Liver (tissue), 9 donors: ENCODE results near the gene OTOF. TPM values are rescaled to one million over a fixed set of nuclear protein-coding genes. Genes with fewer than 3 reads are reported as not detected.

Experiments used
- DNase-seq: peaks from one replicate; pipeline ENCODE4 v3.0.0-alpha.2; 2017; ENCODE audit warnings: low spot score
- H3K27ac ChIP-seq, 2 donors: one replicate each; pipeline ENCODE4 v1.7.0; 2013; ENCODE audit warnings: inconsistent platforms in 2 of 2, low read length in 2 of 2, control low read depth in 1 of 2, low read depth in 1 of 2, mild to moderate bottlenecking in 1 of 2
- H3K27me3 ChIP-seq, 4 donors: one replicate each; pipeline versions ENCODE4 v1.6.1 to v1.7.0; 2013; ENCODE audit warnings: low read length in 3 of 4, inconsistent platforms in 1 of 4, mild to moderate bottlenecking in 1 of 4, moderate library complexity in 1 of 4; ENCODE audit not compliant: control insufficient read depth in 4 of 4, insufficient read depth in 4 of 4
- H3K36me3 ChIP-seq, 4 donors: one replicate each; pipeline versions ENCODE4 v1.6.1 to v1.7.0; 2013; ENCODE audit warnings: low read length in 3 of 4, mild to moderate bottlenecking in 3 of 4, low read depth in 1 of 4, moderate library complexity in 1 of 4; ENCODE audit not compliant: control insufficient read depth in 4 of 4, insufficient read depth in 3 of 4
- H3K4me1 ChIP-seq, 4 donors: one replicate each; pipeline versions ENCODE4 v1.6.1 to v1.7.0; 2013; ENCODE audit warnings: low read length in 3 of 4, mild to moderate bottlenecking in 3 of 4, moderate library complexity in 1 of 4; ENCODE audit not compliant: control insufficient read depth in 4 of 4, insufficient read depth in 4 of 4
- H3K4me3 ChIP-seq, 3 donors: one replicate each; pipeline versions ENCODE4 v1.6.1 to v1.7.0; 2013; ENCODE audit warnings: low read length in 3 of 3, control low read depth in 1 of 3, low read depth in 1 of 3, mild to moderate bottlenecking in 1 of 3
- H3K9ac ChIP-seq, 2 donors: one replicate each; pipeline ENCODE4 v1.7.0; 2013; ENCODE audit warnings: low read length in 2 of 2, mild to moderate bottlenecking in 2 of 2, moderate library complexity in 2 of 2, control low read depth in 1 of 2, low read depth in 1 of 2
- H3K9me3 ChIP-seq, 4 donors: one replicate each; pipeline versions ENCODE4 v1.6.1 to v1.7.0; 2013; ENCODE audit warnings: low read length in 3 of 4; ENCODE audit not compliant: control insufficient read depth in 4 of 4
- CTCF ChIP-seq: fragments of 150-350 bp; IDR thresholded peaks from 2 replicates; pipeline ENCODE4 v1.5.1; 2017; ENCODE audit warnings: improper control_type of control experiment, low read depth, low read length; ENCODE audit not compliant: missing input control
- FOXA1 ChIP-seq: IDR thresholded peaks from 2 replicates; pipeline ENCODE4 v1.6.1; 2016; ENCODE audit warnings: antibody characterized with exemption
- FOXA2 ChIP-seq: IDR thresholded peaks from 2 replicates; pipeline ENCODE4 v1.6.1; 2016; ENCODE audit warnings: antibody characterized with exemption
- GABPA ChIP-seq, 2 donors: IDR thresholded peaks in 1 of 2; conservative IDR thresholded peaks in 1 of 2; 2 replicates each; pipeline ENCODE4 v1.6.1; 2016; ENCODE audit warnings: antibody characterized with exemption in 2 of 2, mild to moderate bottlenecking in 1 of 2, moderate library complexity in 1 of 2
- HNF4A ChIP-seq, 2 donors: conservative IDR thresholded peaks; 2 replicates each; pipeline ENCODE4 v1.6.1; 2016; ENCODE audit warnings: antibody characterized with exemption in 2 of 2, mild to moderate bottlenecking in 2 of 2
- HNF4G ChIP-seq: IDR thresholded peaks from 2 replicates; pipeline ENCODE4 v1.6.1; 2016; ENCODE audit warnings: antibody characterized with exemption
- JUND ChIP-seq, 2 donors: IDR thresholded peaks; 2 replicates each; pipeline ENCODE4 v1.6.1; 2016; ENCODE audit warnings: antibody characterized with exemption in 2 of 2
- MAX ChIP-seq: IDR thresholded peaks from 2 replicates; pipeline ENCODE4 v1.6.1; 2016; ENCODE audit warnings: antibody characterized with exemption
- NR2F2 ChIP-seq: IDR thresholded peaks from 2 replicates; pipeline ENCODE4 v1.6.1; 2016; ENCODE audit warnings: antibody characterized with exemption
- RAD21 ChIP-seq, 2 donors: IDR thresholded peaks; 2 replicates each; pipeline ENCODE4 v1.6.1; 2016; ENCODE audit warnings: antibody characterized with exemption in 2 of 2, mild to moderate bottlenecking in 2 of 2
- REST ChIP-seq: IDR thresholded peaks from 2 replicates; pipeline ENCODE4 v1.6.1; 2016; ENCODE audit warnings: antibody characterized with exemption, mild to moderate bottlenecking
- RXRA ChIP-seq, 2 donors: IDR thresholded peaks; 2 replicates each; pipeline ENCODE4 v1.6.1; 2017 to 2018; ENCODE audit warnings: antibody characterized with exemption in 2 of 2, mild to moderate bottlenecking in 1 of 2
- SP1 ChIP-seq: IDR thresholded peaks from 2 replicates; pipeline ENCODE4 v1.6.1; 2018; ENCODE audit warnings: antibody characterized with exemption, mild to moderate bottlenecking
- YY1 ChIP-seq: IDR thresholded peaks from 2 replicates; pipeline ENCODE4 v1.6.1; 2016; ENCODE audit warnings: antibody characterized with exemption, mild to moderate bottlenecking
- ZBTB33 ChIP-seq: IDR thresholded peaks from 2 replicates; pipeline ENCODE4 v1.6.1; 2016; ENCODE audit warnings: antibody characterized with exemption
- WGBS: extraction: QIAGEN DNeasy Blood & Tissue Kit; methylation state at CpG from one replicate; pipeline ENCODE4 v1.1.7; 2013; 5-methylcytosine and 5-hydroxymethylcytosine counted together
- polyA plus RNA-seq, 2 donors: library from polyadenylated mRNA; stranded (reverse) in 1 of 2; unstranded in 1 of 2; fragments of 200-250 nt in 1 of 2; fragments of >200 nt in 1 of 2; fragmentation: Nextera tagmentation in 1 of 2; extraction: Ambion mirVana in 1 of 2; gene quantifications; one replicate each; pipeline versions ENCODE4 v1.2.1 to v1.2.3, GENCODE V29; 2013 to 2015
- total RNA-seq, 2 donors: library from RNA; depleted of rRNA; stranded (reverse); fragments of >200 nt; gene quantifications; one replicate each; pipeline ENCODE4 v1.2.3, GENCODE V29; 2014
- donor health status: healthy.
- donor health status: healthy.
- donor health status: healthy.
- donor health status: healthy.
- donor health status: healthy.

Gene OTOF
- total and polyA plus RNA-seq, 4 donors, result 0.06 to 0.28 (median 0.07) TPM; not detected in 1

- Histone ChIP-seq H3K9me3 (no peaks in the 10 kb centered on the region), H3K27me3 (no peaks in the 10 kb centered on the region), H3K4me1 (no peaks in the 10 kb centered on the region), H3K27ac (no peak overlapping the region), H3K36me3 (no peaks in the 10 kb centered on the region), H3K4me3 (no peak overlapping the region), H3K9ac (no peak overlapping the region)
- WGBS, result 60% methylated on average over 8 of the region's 8 CpGs
- no peak for DNase-seq
- no peak for TF ChIP-seq CTCF
- no peak for TF ChIP-seq ZBTB33
- no peak for TF ChIP-seq HNF4G
- no peak for TF ChIP-seq YY1
- TF ChIP-seq RXRA (IDR thresholded peaks at IDR 0.05), result no peak
- TF ChIP-seq FOXA2, result no peak
- no peak for TF ChIP-seq NR2F2
- no peak for TF ChIP-seq GABPA (IDR thresholded peaks at IDR 0.05 in 1 of 2, conservative IDR thresholded peaks at IDR 0.05 in 1 of 2)
- TF ChIP-seq MAX, result no peak
- TF ChIP-seq REST, result no peak
- no peak for TF ChIP-seq RAD21 (IDR thresholded peaks at IDR 0.05)
- no peak for TF ChIP-seq JUND (IDR thresholded peaks at IDR 0.05)
- TF ChIP-seq FOXA1, result no peak
- no peak for TF ChIP-seq HNF4A (conservative IDR thresholded peaks at IDR 0.05)
- no peak for TF ChIP-seq SP1
Observed at GRCh38 chr2:26519396-26520147, 41.6 kb upstream of the OTOF start.

- H3K27ac ChIP-seq, result no peak overlapping the region
- H3K27me3 ChIP-seq, result no peaks in the 10 kb centered on the region
- H3K9me3 ChIP-seq, result no peaks in the 10 kb centered on the region
- no peak for TF ChIP-seq MAX
- DNase-seq, result no peak
- H3K4me1 ChIP-seq, result no peaks in the 10 kb centered on the region
- no peak overlapping the region for H3K9ac ChIP-seq
- no peak overlapping the region for H3K4me3 ChIP-seq
- no peaks in the 10 kb centered on the region for H3K36me3 ChIP-seq
- WGBS, result 86% methylated on average over 11 of the region's 11 CpGs
Observed at GRCh38 chr2:26516781-26517180, 38.9 kb upstream of the OTOF start.
